Smooth muscle cell of the brain vasculature (primary cell): ENCODE measurements around the gene CRAMP1.

Experiments
- DNase-seq: peaks from one replicate; pipeline ENCODE4 v3.0.0-alpha.2; 2012; ENCODE audit warnings: low read depth, low spot score

Gene CRAMP1

GRCh38 chr16:1657841-1658240 lies 45.7 kb downstream of the CRAMP1 start:
- DNase-seq, result no peak

DNA sequence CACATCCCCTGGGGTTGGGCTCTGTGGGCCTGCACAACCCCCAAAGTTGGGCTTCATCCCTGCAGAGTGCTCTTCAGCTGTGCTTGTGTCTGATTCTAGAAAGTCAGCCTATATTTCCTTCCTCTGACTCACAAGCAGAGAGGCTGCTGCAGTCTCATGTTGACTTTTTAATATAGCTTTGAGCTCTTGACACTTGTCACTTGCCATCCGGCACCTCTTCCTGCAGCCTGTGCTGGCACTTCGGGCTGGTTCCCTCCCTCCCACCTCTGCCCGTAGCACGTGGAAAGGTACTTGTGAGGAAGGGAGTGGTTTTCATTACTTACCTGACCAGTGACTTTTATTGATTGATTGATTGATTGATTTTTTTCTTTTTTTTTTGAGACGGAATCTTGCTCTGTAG lies 46.9 kb downstream of the CRAMP1 start:
- DNase-seq, result no peak

DNA sequence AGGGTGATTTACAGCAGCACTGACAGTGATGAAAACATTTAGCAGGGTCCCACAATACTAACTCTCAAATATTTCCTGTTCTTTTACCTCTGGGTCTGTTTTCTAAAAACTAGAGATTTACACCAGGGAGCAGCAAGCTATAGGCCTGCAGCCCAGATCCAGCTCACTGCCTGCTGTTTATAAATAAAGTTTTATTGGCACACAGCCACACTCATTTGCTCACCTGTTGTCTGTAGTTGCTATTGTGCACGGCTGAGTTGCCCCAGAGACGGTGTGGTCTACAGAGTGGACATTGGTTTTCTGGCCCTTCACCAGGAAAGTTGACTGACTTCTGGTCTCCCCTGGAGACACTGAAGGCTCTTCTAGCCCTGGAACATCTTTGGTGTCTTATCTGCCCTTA lies 49.7 kb downstream of the CRAMP1 start:
- DNase-seq, result no peak

DNA sequence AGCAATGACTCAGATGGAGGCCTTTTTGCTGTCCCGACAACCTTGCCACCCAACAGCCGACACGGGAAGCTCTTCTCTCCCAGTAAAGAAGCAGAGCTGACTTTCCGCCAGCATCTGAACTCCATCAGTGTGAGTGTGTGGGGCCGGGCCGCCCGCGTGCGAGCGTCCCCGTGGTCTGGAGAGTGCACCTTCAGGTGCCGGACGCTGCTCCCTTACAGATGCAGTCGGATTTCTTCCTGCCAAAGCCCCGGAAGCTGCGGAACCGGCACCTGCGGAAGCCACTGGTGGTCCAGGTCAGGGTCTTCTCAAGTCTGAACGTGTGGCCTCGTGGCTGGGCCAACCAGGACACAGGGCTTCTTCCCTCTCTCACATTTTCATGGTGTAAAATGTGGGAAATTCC lies 50.4 kb downstream of the CRAMP1 start:
- no peak for DNase-seq

DNA sequence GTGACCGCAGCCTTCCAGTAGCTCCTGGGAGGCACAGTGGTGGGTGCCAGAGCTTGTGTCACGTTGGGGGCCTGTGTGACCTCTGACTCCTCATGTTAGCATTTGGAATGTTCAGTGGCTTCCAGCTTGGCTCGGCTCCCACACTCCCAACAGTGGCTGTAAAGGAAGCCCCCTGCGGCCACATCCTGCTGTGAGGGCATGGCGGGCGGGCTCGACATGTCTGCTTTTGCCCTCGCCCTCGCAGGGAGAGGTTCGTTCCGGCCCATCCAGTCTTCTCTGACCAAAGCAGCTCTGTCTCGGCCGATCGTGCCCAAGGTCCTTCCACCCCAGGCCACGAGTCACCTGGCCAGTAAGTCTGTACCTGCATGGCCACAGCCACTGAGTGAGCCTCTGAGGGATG lies 53.7 kb downstream of the CRAMP1 start:
- no peak for DNase-seq

DNA sequence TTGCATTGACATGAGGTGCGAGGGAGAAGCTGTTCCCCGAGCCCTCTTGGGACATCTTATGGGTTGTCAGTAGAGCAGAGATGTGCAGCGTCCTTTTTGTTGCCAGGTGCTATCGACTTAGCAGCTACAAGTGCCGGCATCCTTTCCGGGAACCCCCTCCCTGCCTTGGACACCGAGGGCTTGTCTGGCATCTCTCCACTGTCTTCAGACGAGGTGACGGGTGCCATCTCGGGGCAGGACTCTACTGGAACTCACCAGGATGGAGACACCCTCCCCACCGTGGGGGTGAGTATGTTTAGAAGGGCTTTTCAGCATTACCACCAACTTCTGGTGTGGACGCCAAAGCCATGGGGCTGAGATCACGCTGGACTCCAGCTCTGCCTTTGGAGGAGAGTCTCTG lies 54.2 kb downstream of the CRAMP1 start:
- no peak for DNase-seq

GRCh38 chr16:1667271-1667670 lies 55.1 kb downstream of the CRAMP1 start:
- DNase-seq, result no peak

DNA sequence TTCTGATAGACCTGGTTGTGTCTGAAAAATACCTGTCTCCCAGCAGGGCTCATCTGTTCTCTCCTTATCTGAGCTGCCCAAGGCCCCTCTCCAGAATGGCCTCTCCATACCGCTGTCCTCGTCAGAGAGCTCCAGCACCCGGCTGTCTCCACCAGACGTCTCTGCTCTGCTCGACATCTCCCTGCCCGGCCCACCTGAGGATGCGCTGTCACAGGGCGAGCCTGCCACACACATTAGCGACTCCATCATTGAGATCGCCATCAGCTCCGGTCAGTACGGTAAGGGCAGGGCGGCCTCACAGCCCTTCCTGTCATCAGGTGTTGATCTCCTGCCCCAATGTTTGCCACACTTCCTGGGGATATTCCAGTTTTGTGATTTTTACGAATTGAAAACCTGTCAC lies 55.8 kb downstream of the CRAMP1 start:
- DNase-seq, result no peak

DNA sequence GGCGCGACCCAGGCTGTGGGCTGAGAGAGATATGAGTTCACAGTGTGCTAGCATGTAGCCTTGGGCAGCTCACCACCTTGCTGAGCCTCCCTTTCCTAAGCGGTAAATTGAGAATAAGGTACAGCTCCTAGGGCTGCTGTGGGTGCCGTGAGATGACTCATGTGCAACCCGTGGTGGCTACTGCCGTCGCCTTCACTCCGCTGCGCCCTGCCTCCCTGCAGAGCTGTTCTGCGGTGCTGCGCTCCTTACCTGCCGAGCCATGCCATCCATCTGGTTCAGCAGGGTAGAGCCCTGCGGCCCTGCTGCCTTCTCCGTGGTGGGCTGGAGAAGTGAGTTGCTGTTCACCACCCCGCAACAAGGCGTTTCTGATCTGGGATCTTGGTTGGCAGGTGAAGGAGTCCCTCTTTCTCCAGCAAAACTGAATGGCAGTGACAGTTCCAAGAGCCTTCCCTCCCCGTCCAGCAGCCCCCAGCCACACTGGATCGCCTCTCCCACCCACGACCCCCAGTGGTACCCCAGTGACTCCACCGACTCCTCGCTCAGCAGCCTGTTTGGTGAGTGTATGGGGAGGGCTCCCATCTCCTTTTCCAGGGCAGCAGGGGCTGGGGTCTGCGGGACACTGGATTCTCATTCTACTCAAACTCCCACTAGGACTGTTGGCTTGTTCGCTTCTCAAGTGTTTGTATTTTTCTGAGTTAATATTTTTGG lies 56.6 kb downstream of the CRAMP1 start:
- no peak for DNase-seq

DNA sequence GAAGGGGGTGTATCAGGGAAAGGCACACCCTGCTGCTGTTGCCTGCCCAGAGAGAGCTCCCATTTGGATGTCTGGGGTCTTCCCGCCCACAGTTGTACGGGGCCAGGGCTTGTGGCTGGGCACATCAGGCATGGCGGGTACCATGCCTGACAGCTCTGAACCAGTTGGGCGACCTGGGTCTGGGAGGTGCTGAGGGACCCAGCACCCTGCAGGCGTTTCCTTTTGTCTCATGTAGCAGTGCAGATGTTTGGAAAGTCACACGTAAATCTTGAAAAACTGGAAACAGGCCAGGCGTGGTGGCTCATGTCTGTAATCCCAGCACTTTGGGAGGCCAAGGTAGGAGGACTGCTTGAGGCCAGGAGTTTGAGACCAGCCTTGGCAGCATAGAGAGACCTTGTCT lies 57.5 kb downstream of the CRAMP1 start:
- DNase-seq, result no peak

DNA sequence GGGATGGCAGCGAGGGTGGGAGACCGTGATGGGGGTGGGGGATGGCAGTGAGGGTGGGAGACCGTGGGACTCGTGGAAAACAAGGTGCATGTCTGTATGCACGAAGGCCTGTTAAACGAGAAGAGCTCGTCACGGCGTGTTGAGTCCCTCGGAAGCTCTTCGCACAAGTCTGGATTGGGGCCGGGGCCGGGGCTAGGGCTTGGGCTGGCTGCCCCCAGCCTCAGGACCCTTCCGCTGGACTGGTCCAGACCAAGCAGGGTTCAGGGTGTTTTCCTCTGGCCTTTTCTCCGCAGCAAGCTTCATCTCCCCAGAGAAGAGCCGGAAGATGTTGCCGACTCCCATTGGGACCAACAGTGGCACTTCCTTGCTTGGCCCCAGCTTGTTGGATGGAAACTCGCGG lies 58.2 kb downstream of the CRAMP1 start:
- DNase-seq, result no peak

DNA sequence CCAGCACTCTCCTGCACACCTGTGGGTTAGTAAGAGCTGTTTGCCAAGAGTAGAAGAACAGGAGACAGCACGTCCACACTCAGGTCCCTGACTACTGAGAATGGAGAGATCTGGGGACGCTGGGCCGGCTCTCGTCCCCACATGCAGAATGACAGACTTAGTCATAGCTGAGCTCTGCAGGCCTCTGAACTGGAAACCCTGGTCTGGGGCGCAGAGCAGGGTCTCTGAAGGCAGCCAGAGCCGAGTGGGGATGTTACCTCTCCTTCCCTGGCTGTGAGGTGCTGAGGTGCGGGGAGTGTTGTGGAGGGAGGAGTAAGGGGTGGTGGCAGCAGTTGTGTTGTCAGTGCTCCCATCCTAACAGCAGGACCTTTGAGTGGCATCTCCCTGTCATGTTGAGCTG lies 58.7 kb downstream of the CRAMP1 start:
- no peak for DNase-seq

DNA sequence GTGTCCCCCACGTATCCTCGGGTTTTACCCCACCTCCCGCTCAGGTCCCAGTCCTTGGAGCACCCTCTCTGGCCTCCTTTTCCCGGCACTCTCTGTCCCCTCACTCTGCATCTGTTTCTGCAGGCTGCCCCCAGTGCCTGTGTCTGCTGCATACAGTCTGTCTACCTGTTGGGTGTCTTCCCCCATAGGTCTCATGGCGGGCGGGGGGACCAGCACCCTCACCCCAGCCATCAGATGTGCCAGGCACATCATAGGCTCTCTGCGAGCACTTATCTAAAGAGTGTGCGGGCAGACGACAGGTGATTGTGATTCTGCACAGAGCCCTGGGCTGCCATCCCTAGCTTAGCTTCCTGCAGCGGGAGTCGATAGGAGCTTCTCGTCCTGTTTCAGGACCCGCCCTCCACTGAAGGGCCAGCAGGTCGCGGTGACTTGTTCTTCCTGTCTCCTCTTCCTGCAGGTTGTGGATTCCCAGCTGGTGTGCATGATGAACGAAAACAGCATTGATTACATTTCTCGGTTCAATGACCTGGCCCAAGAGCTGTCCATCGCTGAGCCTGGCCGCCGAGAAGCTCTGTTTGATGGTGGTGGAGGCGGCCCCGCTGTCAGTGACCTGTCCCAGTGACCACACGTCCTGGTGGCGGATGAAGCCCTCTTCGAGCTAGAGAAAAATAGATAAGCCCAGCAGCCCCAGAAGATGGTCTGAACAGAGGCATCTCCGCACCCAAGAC lies 61.4 kb downstream of the CRAMP1 start:
- no peak for DNase-seq

DNA sequence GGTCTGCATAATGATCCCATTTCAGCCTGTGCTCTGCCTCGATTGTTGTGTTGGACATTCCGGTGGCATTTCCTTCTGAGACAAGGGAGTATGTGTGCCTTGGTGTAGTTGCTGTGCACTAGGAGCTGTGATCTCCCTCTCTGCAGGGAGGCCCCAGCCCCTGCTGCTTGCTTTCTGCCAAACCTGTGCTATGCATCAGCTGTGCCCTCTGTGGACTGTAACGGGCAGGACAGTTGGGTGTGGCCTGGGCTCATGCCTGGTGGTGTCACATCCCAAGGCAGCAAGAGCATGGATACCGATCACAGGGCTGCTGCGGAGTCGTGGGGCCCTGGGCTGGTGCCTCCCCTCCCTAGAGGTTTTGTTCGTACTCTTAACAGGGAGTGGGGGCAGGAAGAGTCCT lies 62.1 kb downstream of the CRAMP1 start:
- no peak for DNase-seq

- no peak for DNase-seq
These were observed 62.8 kb downstream of the CRAMP1 start for GRCh38 chr16:1674751-1675664.

DNA sequence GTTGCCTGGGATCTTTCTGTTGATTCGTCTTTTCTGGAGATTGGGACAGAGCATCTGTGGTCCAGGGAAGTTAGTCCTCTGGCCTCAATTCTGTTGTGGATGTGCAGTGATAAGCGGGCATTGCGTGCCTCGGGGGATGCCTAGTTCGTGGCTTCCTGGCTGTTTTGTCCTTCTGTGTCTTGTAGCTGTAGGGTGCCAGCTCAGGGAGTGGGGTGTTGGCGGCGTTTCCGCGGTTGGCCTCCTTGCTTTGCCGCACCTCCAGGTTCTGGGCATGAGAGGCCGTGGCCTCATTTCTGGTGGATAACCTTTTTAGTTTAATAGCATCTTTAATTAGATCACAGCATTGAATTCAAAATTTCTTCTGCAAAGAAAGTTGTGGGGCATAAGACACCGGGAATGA lies 64.5 kb downstream of the CRAMP1 start:
- DNase-seq, result no peak

- no peak for DNase-seq
These were observed 65.2 kb downstream of the CRAMP1 start for GRCh38 chr16:1677339-1677738.

DNA sequence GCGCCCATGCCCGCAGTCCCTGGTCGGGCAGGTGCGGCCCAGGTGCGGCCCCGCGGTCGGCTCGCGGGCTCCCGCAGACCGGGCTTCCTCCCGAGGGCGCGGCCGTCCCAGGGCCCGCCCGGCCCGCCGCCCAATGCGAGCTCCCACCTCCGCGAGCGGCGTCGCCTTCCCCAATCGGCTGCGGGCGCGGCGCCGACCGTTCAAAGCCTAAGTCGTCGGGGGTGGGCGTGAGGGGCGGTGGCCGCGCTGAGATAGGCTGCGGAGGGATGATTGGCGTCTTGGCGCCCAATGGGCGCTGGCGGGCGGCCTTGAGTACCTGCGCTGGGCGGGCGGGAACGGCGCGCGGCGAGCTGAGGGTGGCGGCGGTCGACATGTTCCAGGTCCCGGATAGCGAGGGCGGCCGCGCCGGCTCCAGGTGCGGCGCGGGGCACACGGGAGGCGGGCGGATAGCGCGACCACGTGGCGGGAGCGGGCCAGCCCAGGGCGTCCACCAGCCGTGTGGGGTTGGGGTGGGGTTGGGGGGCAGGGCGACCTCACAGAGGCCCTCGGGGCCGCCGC lies 65.9 kb downstream of the CRAMP1 start, which contains the start of gene JPT2:
TSS of gene JPT2 (plus strand) at position 338 of the 558 bp plus-strand sequence. CDS start at position 372, 34 bp downstream.
- peak; percentile 93 for DNase-seq

GRCh38 chr16:1678500-1679098 lies 66.4 kb downstream of the CRAMP1 start:
- no peak for DNase-seq

GRCh38 chr16:1680361-1680760 lies 68.2 kb downstream of the CRAMP1 start:
- DNase-seq, result no peak

DNA sequence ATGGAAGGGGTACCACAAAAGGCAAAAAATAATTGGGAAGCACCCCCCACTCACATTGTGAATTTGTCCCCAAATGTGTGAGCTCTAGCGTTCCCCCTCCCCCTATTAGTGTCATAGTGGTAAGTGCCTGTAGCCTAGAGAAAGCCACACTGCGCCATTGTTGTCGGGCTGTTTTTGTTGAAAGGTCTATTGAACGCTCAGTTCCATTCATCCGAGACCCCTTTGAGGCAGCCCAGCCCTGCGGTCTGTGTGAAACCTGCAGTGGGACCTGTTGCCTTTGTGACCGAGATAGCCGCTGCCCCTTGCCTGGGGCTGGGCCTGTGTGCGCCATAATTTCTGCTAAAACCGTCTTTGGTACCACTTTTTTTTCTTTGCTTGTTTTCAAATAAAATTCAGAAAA lies 68.9 kb downstream of the CRAMP1 start:
- DNase-seq, result no peak
